Panc1 (cell line): ENCODE results near the gene ASXL1. TPM values are rescaled to one million over a fixed set of nuclear protein-coding genes. Genes with fewer than 3 reads are reported as not detected.

Experiments used
- ATAC-seq: fragments of 200-7000 bp; cut with Tn5 transposase; 2 replicates; pipeline ENCODE4 v1.9.1; 2020; ENCODE audit warnings: mild to moderate bottlenecking, moderate library complexity
- BruUV-seq: library from RNA; stranded (reverse); fragments of 400-500 nt; replicated peaks from 2 replicates; lab custom pipeline; 2021; lab: Mats Ljungman, UMichigan
- CTCF ChIA-PET: fragments of 300-600 bp; sonication (Branson Sonifier 250); formaldehyde crosslinking; loops from one replicate; lab custom pipeline; 2022; ENCODE audit warnings: antibody characterized with exemption; lab: Charles Lee
- POLR2A ChIA-PET: fragments of 300-600 bp; sonication (Branson Sonifier 250); formaldehyde crosslinking; loops from one replicate; lab custom pipeline; 2022; ENCODE audit warnings: antibody characterized with exemption; lab: Charles Lee
- DNase-seq: peaks from one replicate; pipeline ENCODE4 v3.0.0-alpha.2; 2010; ENCODE audit warnings: low read depth, low spot score
- H3K27ac ChIP-seq: 2 replicates; pipeline ENCODE4 v1.5.1; 2011; ENCODE audit warnings: mild to moderate bottlenecking, low read length, inconsistent platforms
- H3K27me3 ChIP-seq: fragments of 200-500 bp; sonication (Bioruptor generic); 2 replicates; pipeline ENCODE4 v1.6.0; 2014; ENCODE audit warnings: low read length, inconsistent platforms; ENCODE audit not compliant: control insufficient read depth, insufficient read depth
- H3K36me3 ChIP-seq: fragments of 200-500 bp; sonication (Bioruptor generic); 2 replicates; pipeline ENCODE4 v1.5.1; 2014; ENCODE audit warnings: inconsistent platforms, mild to moderate bottlenecking, low read length, moderate library complexity; ENCODE audit not compliant: control insufficient read depth, insufficient read depth
- H3K4me1 ChIP-seq: 2 replicates; pipeline ENCODE4 v1.5.1; 2011; ENCODE audit warnings: inconsistent platforms, mild to moderate bottlenecking, low read length, moderate library complexity; ENCODE audit not compliant: control insufficient read depth, insufficient read depth
- H3K4me3 ChIP-seq, 2 experiments: 2 replicates each; pipeline ENCODE4 v1.5.1; 2011 to 2012; ENCODE audit warnings: low read depth in 2 of 2, low read length in 2 of 2, mild to moderate bottlenecking in 2 of 2, inconsistent platforms in 1 of 2, moderate library complexity in 1 of 2
- H3K9me3 ChIP-seq: fragments of 200-500 bp; sonication (Bioruptor generic); 2 replicates; pipeline ENCODE4 v1.5.1; 2014; ENCODE audit warnings: low read depth, mild to moderate bottlenecking, inconsistent platforms, low read length, moderate library complexity; ENCODE audit not compliant: control insufficient read depth, insufficient read depth
- POLR2AphosphoS5 ChIP-seq: IDR thresholded peaks from 2 replicates; pipeline ENCODE4 v1.6.1; 2012; ENCODE audit warnings: mild to moderate bottlenecking, low read depth, low read length, moderate library complexity
- SIN3A ChIP-seq: IDR thresholded peaks from 2 replicates; pipeline ENCODE4 v1.6.1; 2012; ENCODE audit warnings: low read depth, mild to moderate bottlenecking, low read length, moderate library complexity, borderline replicate concordance; ENCODE audit not compliant: insufficient read depth
- TCF7L2 ChIP-seq: IDR thresholded peaks from 2 replicates; pipeline ENCODE4 v1.6.1; 2011; ENCODE audit warnings: mild to moderate bottlenecking, low read depth, low read length, inconsistent platforms
- in situ Hi-C: cut with HindIII; loops from 2 replicates; pipeline ENCODE4 v1.10.0; 2016; ENCODE audit warnings: low sequenced_read_pairs, low pct_unique_long_range_greater_than_20kb
- intact Hi-C: fragments of 100-400 bp; cut with micrococcal nuclease; formaldehyde crosslinking; loops from one replicate; pipeline ENCODE4 v1.10.0; 2022; ENCODE audit not compliant: unreplicated experiment
- total RNA-seq: library from RNA; stranded (reverse); gene quantifications from one replicate; pipeline ENCODE4 v1.2.1, GENCODE V29; 2021; ENCODE audit not compliant: unreplicated experiment
- TF ChIP-seq, protein P1 (sequence below), 2 experiments: IDR thresholded peaks; 2 replicates each; pipeline ENCODE4 v1.6.1; 2011 to 2012; ENCODE audit warnings: low read depth in 2 of 2, control low read depth in 1 of 2, low read length in 1 of 2, mild to moderate bottlenecking in 1 of 2, moderate library complexity in 1 of 2; ENCODE audit not compliant: insufficient read depth in 1 of 2
- TF ChIP-seq, protein P2 (sequence below): fragments of 450-650 bp; IDR thresholded peaks from 2 replicates; pipeline ENCODE4 v1.5.1; 2017; ENCODE audit warnings: mild to moderate bottlenecking

The ASXL1 gene
- total RNA-seq, 1 experiment from 2014 or later, result 205 TPM

GRCh38 chr20:32400476-32400875 lies 42.3 kb downstream of the ASXL1 start:
- ATAC-seq (peak; percentile 52; the same call in 1 of the 2 replicates), DNase-seq (no peak)
- no peaks in the 10 kb centered on the region for H3K9me3 ChIP-seq
- ChIA-PET CTCF (no interaction called here), POLR2A (no interaction called here)
- no peaks in the 10 kb centered on the region for H3K27me3 ChIP-seq
- no peaks in the 10 kb centered on the region for H3K4me1 ChIP-seq
- no TSS peak for BruUV-seq
- 0 out of 2 replicates have a peak, but pooled peaks cover 2% of the 10 kb centered on the region for H3K36me3 ChIP-seq
- no peak overlapping the region for H3K27ac ChIP-seq
- H3K4me3 ChIP-seq, result no peak overlapping the region
- TF ChIP-seq TCF7L2, result no peak
- TF ChIP-seq POLR2AphosphoS5, result no peak
- in situ Hi-C loops, result no loop called here
- intact Hi-C loops, result no loop called here

DNA sequence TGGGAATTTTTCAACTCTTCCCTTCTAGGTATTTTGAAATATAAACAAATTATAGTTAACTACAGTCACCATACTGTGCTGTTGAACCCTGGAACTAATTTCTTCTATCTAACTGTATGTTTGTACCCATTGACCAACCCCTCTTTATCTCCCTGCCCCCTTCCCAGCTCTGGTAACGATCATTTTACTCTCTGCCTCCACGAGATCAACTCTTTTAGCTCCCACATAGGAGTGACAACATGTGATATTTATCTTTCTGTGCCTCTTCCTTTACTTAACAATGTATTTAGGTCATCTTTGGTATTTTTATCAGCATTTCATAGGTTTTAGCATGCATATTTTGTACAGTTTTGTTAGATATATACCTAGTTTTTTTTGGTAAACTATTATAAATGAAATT lies 45.9 kb downstream of the ASXL1 start:
- CTCF ChIA-PET, result no interaction called here
- no TSS peak for BruUV-seq
- no peak overlapping the region for H3K4me3 ChIP-seq
- POLR2A ChIA-PET, result no interaction called here
- 0 out of 2 replicates have a peak, but pooled peaks cover 2% of the 10 kb centered on the region for H3K36me3 ChIP-seq
- no peaks in the 10 kb centered on the region for H3K9me3 ChIP-seq
- TF ChIP-seq TCF7L2 (no peak), POLR2AphosphoS5 (no peak), SIN3A (no peak)
- TF ChIP-seq, protein P1, sequence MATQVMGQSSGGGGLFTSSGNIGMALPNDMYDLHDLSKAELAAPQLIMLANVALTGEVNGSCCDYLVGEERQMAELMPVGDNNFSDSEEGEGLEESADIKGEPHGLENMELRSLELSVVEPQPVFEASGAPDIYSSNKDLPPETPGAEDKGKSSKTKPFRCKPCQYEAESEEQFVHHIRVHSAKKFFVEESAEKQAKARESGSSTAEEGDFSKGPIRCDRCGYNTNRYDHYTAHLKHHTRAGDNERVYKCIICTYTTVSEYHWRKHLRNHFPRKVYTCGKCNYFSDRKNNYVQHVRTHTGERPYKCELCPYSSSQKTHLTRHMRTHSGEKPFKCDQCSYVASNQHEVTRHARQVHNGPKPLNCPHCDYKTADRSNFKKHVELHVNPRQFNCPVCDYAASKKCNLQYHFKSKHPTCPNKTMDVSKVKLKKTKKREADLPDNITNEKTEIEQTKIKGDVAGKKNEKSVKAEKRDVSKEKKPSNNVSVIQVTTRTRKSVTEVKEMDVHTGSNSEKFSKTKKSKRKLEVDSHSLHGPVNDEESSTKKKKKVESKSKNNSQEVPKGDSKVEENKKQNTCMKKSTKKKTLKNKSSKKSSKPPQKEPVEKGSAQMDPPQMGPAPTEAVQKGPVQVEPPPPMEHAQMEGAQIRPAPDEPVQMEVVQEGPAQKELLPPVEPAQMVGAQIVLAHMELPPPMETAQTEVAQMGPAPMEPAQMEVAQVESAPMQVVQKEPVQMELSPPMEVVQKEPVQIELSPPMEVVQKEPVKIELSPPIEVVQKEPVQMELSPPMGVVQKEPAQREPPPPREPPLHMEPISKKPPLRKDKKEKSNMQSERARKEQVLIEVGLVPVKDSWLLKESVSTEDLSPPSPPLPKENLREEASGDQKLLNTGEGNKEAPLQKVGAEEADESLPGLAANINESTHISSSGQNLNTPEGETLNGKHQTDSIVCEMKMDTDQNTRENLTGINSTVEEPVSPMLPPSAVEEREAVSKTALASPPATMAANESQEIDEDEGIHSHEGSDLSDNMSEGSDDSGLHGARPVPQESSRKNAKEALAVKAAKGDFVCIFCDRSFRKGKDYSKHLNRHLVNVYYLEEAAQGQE (IDR thresholded peaks at IDR 0.05; ENCODE audit: insufficient read depth in 1 of 2, low read depth in 2 of 2, low read length in 1 of 2), result no peak
- TF ChIP-seq, protein P2, sequence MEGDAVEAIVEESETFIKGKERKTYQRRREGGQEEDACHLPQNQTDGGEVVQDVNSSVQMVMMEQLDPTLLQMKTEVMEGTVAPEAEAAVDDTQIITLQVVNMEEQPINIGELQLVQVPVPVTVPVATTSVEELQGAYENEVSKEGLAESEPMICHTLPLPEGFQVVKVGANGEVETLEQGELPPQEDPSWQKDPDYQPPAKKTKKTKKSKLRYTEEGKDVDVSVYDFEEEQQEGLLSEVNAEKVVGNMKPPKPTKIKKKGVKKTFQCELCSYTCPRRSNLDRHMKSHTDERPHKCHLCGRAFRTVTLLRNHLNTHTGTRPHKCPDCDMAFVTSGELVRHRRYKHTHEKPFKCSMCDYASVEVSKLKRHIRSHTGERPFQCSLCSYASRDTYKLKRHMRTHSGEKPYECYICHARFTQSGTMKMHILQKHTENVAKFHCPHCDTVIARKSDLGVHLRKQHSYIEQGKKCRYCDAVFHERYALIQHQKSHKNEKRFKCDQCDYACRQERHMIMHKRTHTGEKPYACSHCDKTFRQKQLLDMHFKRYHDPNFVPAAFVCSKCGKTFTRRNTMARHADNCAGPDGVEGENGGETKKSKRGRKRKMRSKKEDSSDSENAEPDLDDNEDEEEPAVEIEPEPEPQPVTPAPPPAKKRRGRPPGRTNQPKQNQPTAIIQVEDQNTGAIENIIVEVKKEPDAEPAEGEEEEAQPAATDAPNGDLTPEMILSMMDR, result no peak
- H3K27ac ChIP-seq, result no peak overlapping the region
- DNase-seq (no peak), ATAC-seq (no peak)
- H3K4me1 ChIP-seq, result no peaks in the 10 kb centered on the region
- H3K27me3 ChIP-seq, result no peaks in the 10 kb centered on the region
- intact Hi-C loops (no loop called here), in situ Hi-C loops (no loop called here)

GRCh38 chr20:32406701-32407100 lies 48.6 kb downstream of the ASXL1 start:
- POLR2A ChIA-PET, result no interaction called here
- Histone ChIP-seq H3K27ac (no peak overlapping the region), H3K4me1 (no peaks in the 10 kb centered on the region), H3K27me3 (no peaks in the 10 kb centered on the region), H3K4me3 (no peak overlapping the region), H3K36me3 (peaks cover 2% of the 10 kb centered on the region; the same call in 1 of the 2 replicates), H3K9me3 (no peaks in the 10 kb centered on the region)
- no TSS peak for BruUV-seq
- DNase-seq, result no peak
- CTCF ChIA-PET, result no interaction called here
- TF ChIP-seq, protein P1 (IDR thresholded peaks at IDR 0.05; ENCODE audit: insufficient read depth in 1 of 2, low read depth in 2 of 2, low read length in 1 of 2), result no peak
- TF ChIP-seq TCF7L2 (no peak), POLR2AphosphoS5 (no peak), SIN3A (no peak)
- TF ChIP-seq, protein P2, result no peak
- no peak for ATAC-seq
- in situ Hi-C loops (no loop called here), intact Hi-C loops (no loop called here)
